ENCODE results near the gene ZNF783. TPM values are rescaled to one million over a fixed set of nuclear protein-coding genes. Genes with fewer than 3 reads are reported as not detected.

ZNF783 gene
- total and polyA plus RNA-seq, 9 of the 15 experiments (the other 6 are each of a cell fraction or from before 2014, with no cell fraction given): 0.66 to 11.2 (median 5.4) TPM

DNA sequence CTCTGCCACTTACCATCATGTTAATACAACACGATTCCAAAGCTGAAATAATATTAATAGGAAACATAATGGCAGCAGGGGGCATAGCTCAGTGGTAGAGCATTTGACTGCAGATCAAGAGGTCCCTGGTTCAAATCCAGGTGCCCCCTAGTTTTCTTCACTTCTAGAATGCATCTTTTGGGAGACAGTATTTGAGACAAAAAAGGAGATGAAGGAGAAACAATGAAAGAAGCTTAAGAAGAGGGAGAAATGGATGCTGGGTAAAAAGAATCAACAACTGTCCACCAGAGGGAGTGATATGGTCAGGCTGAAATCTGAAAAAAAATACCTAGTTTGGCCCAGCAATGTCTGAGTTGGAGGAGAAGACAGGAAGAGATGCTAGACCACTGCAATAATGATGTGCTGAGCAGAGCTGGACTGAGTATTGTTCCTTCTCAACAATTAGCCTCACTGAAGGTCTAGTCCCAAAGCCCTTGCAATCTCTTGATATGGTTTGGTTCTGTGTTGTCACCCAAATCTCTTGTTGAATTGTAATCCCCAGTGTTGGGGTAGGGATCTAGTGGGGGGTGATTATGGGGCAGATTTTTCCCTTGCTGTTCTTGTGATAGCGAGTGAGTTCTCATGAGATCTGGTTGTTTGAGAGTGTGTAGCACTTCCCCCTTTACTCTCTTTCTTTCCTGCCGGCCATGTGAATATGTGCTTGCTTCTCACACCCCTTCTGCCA is 48.3 kb downstream of the ZNF783 start (continued):
- TF ChIP-seq PREB (CRISPR knock-in tag; IDR thresholded peaks at IDR 0.05) (no peak), NRF1 (conservative IDR thresholded peaks at IDR 0.05 in 1 of 2, IDR thresholded peaks at IDR 0.05 in 1 of 2) (no peak), BRF1 (IDR thresholded peaks at IDR 0.05; ENCODE audit: borderline replicate concordance, extremely low read depth, insufficient read length) (no peak), HEY1 (CRISPR knock-in tag; IDR thresholded peaks at IDR 0.05; ENCODE audit: borderline replicate concordance) (no peak), NFIX (CRISPR knock-in tag; IDR thresholded peaks at IDR 0.05; ENCODE audit: low read depth) (no peak), POLR3A (IDR thresholded peaks at IDR 0.05; ENCODE audit: borderline replicate concordance, extremely low read depth, insufficient read depth, insufficient read length) (peak; percentile 81), ZNF384 (IDR thresholded peaks at IDR 0.05; ENCODE audit: low read depth, low read length) (peak; percentile 92), LCOR (CRISPR knock-in tag; IDR thresholded peaks at IDR 0.05) (no peak), GABPA (tag; conservative IDR thresholded peaks at IDR 0.05; ENCODE audit: low read depth) (no peak), NCOA2 (IDR thresholded peaks at IDR 0.05; ENCODE audit: partially characterized antibody in 2 of 2) (no peak), CBX3 (IDR thresholded peaks at IDR 0.05; ENCODE audit: borderline replicate concordance in 1 of 2, low read length in 2 of 2) (peak in 1 of 2 experiments; percentile 69; a peak in 2 of 3 replicates), ZBTB49 (CRISPR knock-in tag; IDR thresholded peaks at IDR 0.05; ENCODE audit: borderline replicate concordance) (no peak), TCFL5 (CRISPR knock-in tag; conservative IDR thresholded peaks at IDR 0.05) (no peak), SAFB (IDR thresholded peaks at IDR 0.05; ENCODE audit: borderline replicate concordance, low read depth, low read length) (no peak), ATF1 (CRISPR knock-in tag; IDR thresholded peaks at IDR 0.05) (no peak), ATF1 (tag; IDR thresholded peaks at IDR 0.05) (0 out of 2 replicates have a peak, but pooled peaks have one; percentile 21), SPI1 (IDR thresholded peaks at IDR 0.05; ENCODE audit: borderline replicate concordance, low read depth, low read length) (no peak), SAP30 (IDR thresholded peaks at IDR 0.05; ENCODE audit: borderline replicate concordance, insufficient read depth, low read depth, low read length, poor library complexity, severe bottlenecking) (no peak), CAMTA2 (CRISPR knock-in tag; conservative IDR thresholded peaks at IDR 0.05) (no peak)
- TF ChIP-seq, protein P1, sequence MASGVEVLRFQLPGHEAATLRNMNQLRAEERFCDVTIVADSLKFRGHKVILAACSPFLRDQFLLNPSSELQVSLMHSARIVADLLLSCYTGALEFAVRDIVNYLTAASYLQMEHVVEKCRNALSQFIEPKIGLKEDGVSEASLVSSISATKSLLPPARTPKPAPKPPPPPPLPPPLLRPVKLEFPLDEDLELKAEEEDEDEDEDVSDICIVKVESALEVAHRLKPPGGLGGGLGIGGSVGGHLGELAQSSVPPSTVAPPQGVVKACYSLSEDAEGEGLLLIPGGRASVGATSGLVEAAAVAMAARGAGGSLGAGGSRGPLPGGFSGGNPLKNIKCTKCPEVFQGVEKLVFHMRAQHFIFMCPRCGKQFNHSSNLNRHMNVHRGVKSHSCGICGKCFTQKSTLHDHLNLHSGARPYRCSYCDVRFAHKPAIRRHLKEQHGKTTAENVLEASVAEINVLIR (CRISPR knock-in tag; IDR thresholded peaks at IDR 0.05): no peak
- TF ChIP-seq, protein P2, sequence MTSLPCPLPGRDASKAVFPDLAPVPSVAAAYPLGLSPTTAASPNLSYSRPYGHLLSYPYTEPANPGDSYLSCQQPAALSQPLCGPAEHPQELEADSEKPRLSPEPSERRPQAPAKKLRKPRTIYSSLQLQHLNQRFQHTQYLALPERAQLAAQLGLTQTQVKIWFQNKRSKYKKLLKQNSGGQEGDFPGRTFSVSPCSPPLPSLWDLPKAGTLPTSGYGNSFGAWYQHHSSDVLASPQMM (CRISPR knock-in tag; IDR thresholded peaks at IDR 0.05): no peak
- TF ChIP-seq, protein P3, sequence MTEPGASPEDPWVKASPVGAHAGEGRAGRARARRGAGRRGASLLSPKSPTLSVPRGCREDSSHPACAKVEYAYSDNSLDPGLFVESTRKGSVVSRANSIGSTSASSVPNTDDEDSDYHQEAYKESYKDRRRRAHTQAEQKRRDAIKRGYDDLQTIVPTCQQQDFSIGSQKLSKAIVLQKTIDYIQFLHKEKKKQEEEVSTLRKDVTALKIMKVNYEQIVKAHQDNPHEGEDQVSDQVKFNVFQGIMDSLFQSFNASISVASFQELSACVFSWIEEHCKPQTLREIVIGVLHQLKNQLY (CRISPR knock-in tag; conservative IDR thresholded peaks at IDR 0.05): no peak
